Measurements from ENCODE around the gene RNASE1.

RNASE1 gene

GRCh38 chr14:20807304-20808161, 4.9 kb upstream of the RNASE1 start:
- DNase-seq = no peak

- DNase-seq = no peak
Observed at GRCh38 chr14:20805485-20805884, 2.8 kb upstream of the RNASE1 start.

GRCh38 chr14:20803223-20803622, 579 bp upstream of the RNASE1 start:
- no peak for DNase-seq

DNA sequence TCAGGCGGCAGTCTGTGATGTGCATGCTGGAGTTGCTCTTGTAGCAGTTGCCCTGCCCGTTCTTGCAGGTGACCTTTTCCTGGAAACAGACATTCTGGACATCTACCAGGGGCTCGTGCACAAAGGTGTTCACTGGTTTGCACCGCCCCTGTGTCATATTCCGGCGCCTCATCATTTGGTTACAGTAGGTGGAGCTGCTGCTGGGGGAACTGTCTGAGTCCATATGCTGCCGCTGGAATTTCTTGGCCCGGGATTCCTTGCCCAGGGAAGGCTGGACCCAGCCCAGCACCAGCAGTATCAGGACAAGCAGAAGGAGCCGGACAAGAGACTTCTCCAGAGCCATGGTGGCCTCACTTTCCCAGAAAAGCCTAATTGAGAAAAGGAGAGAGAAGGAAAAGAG, 918 bp downstream of the RNASE1 start:
- DNase-seq = no peak

- DNase-seq = no peak
Observed at GRCh38 chr14:20799892-20800544, 2.6 kb downstream of the RNASE1 start.

- no peak for DNase-seq
Observed at GRCh38 chr14:20799456-20799891, 3.2 kb downstream of the RNASE1 start.

DNA sequence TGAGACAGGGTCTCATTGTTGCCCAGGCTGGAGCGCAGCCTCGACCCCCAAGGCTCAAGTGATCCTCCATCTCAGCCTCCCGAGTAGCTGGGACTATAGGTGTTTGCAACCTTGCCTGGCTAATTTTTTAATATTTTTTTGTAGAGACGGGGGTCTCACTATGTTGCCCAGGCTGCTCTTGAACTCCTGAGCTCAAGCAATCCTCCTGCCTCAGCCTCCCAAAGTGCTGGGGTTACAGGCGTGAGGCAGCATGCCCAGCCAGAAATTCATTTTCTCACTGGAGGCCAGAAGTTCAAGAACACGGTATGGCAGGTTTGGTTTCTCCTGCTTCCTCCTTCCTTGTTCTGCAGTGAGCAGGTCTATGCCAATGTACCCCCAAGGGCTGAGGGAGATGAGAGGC, 3.7 kb downstream of the RNASE1 start:
- DNase-seq = no peak

- DNase-seq = no peak
Observed at GRCh38 chr14:20798318-20798717, 4.3 kb downstream of the RNASE1 start.

GRCh38 chr14:20797164-20797563, 5.5 kb downstream of the RNASE1 start:
- no peak for DNase-seq

- no peak for DNase-seq
Observed at GRCh38 chr14:20794644-20795369, 7.8 kb downstream of the RNASE1 start.

DNA sequence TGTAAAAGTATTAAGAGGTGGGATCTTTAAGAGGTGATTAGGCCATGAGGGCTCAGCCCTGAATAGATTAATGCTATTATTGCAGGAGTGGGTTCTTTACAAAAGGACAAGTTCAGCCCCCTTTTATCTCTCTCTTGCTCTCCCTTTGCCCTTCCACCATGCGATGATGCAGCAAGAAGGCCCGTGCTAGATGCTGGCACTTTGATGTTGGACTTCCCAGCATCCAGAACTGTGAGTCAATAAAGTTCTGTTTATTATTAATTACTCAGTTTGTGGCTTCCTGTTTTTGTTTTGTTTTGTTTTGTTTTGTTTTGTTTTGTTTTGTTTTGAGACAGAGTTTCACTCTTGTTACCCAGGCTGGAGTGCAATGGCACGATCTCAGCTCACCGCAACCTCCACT, 10.1 kb downstream of the RNASE1 start:
- no peak for DNase-seq

GRCh38 chr14:20791597-20791996, 11.0 kb downstream of the RNASE1 start:
- no peak for DNase-seq

DNA sequence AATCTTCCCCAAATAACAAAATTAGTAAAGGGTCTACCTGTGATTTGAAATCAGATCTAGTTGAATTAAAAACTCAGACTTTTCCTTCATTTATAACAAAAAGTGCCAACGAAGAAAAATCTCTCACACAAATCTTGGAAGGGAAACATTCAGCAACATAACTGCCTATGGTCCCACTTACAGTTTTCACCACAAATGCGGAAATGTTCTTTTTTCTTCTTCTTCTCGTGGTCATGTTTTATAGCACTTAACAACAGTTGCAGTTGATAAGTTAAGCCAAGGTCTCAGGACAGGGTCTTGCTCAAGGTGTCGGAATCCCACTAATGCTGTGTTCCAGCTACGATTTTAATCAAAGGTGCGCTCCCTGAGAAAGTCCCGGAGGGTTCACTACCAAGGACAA, 11.5 kb downstream of the RNASE1 start:
- no peak for DNase-seq

GRCh38 chr14:20790464-20791116, 12.1 kb downstream of the RNASE1 start:
- no peak for DNase-seq

GRCh38 chr14:20789230-20789813, 13.3 kb downstream of the RNASE1 start:
- no peak for DNase-seq

- DNase-seq = no peak
Observed at GRCh38 chr14:20787025-20787424, 15.6 kb downstream of the RNASE1 start.

GRCh38 chr14:20782280-20782890, 20.3 kb downstream of the RNASE1 start:
- no peak for DNase-seq

- DNase-seq = no peak
Observed at GRCh38 chr14:20781803-20782202, 20.8 kb downstream of the RNASE1 start.

DNA sequence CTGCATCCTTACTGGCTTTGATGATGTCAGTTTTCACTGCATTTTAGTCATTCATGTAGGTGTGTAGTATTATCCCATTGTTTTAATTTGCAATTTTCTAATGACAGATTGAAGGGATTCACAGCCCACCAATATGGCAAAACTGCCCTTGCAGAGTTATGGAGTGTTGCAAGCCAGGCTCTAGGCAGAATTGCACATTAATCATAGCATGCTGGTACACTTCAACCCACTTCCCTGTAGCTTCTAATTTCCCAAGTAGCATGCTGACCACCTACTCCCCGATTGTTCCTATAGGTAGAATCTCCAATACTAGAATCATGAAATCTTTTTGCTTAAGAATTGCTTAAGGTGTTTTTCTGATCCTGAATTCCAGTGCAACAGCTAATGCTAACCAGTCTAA, 26.7 kb downstream of the RNASE1 start:
- no peak for DNase-seq

DNA sequence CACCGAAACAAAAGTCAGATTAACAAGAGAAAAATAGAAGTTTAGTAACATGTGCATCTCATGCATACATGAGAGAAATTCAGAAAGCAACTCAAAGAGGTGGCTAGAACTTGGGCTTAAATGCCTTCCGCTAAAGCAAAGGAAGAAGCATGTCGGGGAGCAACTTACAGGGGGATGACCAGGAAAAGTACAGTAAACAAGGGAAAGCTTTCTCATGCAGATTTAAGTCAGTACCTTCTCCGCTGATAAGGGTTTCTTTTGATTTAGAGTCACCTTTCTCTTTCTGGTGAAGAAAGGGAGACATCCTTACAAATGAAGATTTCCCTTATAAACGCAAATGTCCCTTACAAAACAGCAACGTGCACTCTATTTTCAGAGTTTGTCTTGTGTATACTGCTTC, 27.6 kb downstream of the RNASE1 start:
- no peak for DNase-seq

GRCh38 chr14:20774258-20774824, 28.3 kb downstream of the RNASE1 start:
- DNase-seq = no peak

GRCh38 chr14:20772650-20773049, 30.0 kb downstream of the RNASE1 start:
- DNase-seq = no peak
